Mammary epithelial cell (primary cell): Measurements from ENCODE around the gene TBL2.

Source experiments
- CTCF ChIP-seq, 2 donors: IDR thresholded peaks in 1 of 2; conservative IDR thresholded peaks in 1 of 2; 2 replicates each; pipeline ENCODE4 v1.5.1; 2011 to 2012; ENCODE audit warnings: inconsistent platforms in 2 of 2, low read length in 2 of 2, mild to moderate bottlenecking in 2 of 2, control low read depth in 1 of 2, low read depth in 1 of 2; ENCODE audit not compliant: insufficient read depth in 1 of 2; ENCODE audit errors: extremely low read depth in 1 of 2
- EZH2 ChIP-seq: IDR thresholded peaks from 2 replicates; pipeline ENCODE4 v1.6.1; 2012; ENCODE audit warnings: low read length, inconsistent platforms, borderline replicate concordance

- TF ChIP-seq CTCF (conservative IDR thresholded peaks at IDR 0.05 in 1 of 2, IDR thresholded peaks at IDR 0.05 in 1 of 2; ENCODE audit: extremely low read depth in 1 of 2, insufficient read depth in 1 of 2, low read depth in 1 of 2, low read length in 2 of 2) (no peak), EZH2 (no peak)
These were observed 21.9 kb downstream of the TBL2 start for GRCh38 chr7:73556208-73557107.
